Measurements from ENCODE around the gene SGSM2. TPM values are rescaled to one million over a fixed set of nuclear protein-coding genes. Genes with fewer than 3 reads are reported as not detected.
A peak's percentile ranks its signal among the peaks of the same experiment; 100 is the strongest.

The SGSM2 gene
- total and polyA plus RNA-seq, 2 of the 13 experiments (the other 11 are each of a cell fraction or from before 2014, with no cell fraction given), result 30.4 to 51.3 TPM

GRCh38 chr17:2416010-2416734 is 78.9 kb downstream of the SGSM2 start (continued):
- TF ChIP-seq MIXL1 (CRISPR knock-in tag; IDR thresholded peaks at IDR 0.05), result 0 out of 2 replicates have a peak, but pooled peaks have one; percentile 15
- TF ChIP-seq MAX (IDR thresholded peaks at IDR 0.05), result no peak
- peak; percentile 19; the same call in 1 of the 2 replicates for TF ChIP-seq ARID4A (CRISPR knock-in tag; IDR thresholded peaks at IDR 0.05; ENCODE audit: borderline replicate concordance)
- TF ChIP-seq ZBTB33 (CRISPR knock-in tag; IDR thresholded peaks at IDR 0.05), result 0 out of 2 replicates have a peak, but pooled peaks have one; percentile 24
- TF ChIP-seq LCORL (IDR thresholded peaks at IDR 0.05), result no peak
- TF ChIP-seq LCORL (CRISPR knock-in tag; IDR thresholded peaks at IDR 0.05), result no peak
- 0 out of 2 replicates have a peak, but pooled peaks have one; percentile 42 for TF ChIP-seq MAZ (IDR thresholded peaks at IDR 0.05; ENCODE audit: borderline replicate concordance, low read depth, low read length)
- no peak for TF ChIP-seq MAZ (CRISPR knock-in tag; IDR thresholded peaks at IDR 0.05; ENCODE audit: low read depth)
- no peak for TF ChIP-seq SIN3B (IDR thresholded peaks at IDR 0.05; ENCODE audit: low read length)
- no peak for TF ChIP-seq KDM5B (CRISPR knock-in tag; IDR thresholded peaks at IDR 0.05; ENCODE audit: borderline replicate concordance)
- TF ChIP-seq MAFK (conservative IDR thresholded peaks at IDR 0.05 in 1 of 2, IDR thresholded peaks at IDR 0.05 in 1 of 2; ENCODE audit: low read length in 2 of 2), result 0 out of 4 replicates have a peak, but pooled peaks of 1 of the 2 experiments have one; percentile 6

All from HepG2 (cell line).